Neural progenitor cell (in vitro differentiated cells): ENCODE measurements around the gene KCNMA1. TPM values are rescaled to one million over a fixed set of nuclear protein-coding genes. Genes with fewer than 3 reads are reported as not detected.

Experiments
- DNase-seq: peaks from one replicate; pipeline ENCODE4 v3.0.0-alpha.2; 2016; ENCODE audit warnings: low spot score
- H2AFZ ChIP-seq: fragments of 200-600 bp; sonication (generic); replicated peaks from 2 replicates; pipeline ENCODE4 v1.6.1; 2016; ENCODE audit warnings: antibody characterized with exemption
- H3F3A ChIP-seq: fragments of 200-600 bp; sonication (generic); 2 replicates; pipeline ENCODE4 v1.6.1; 2016; ENCODE audit warnings: antibody characterized with exemption, low read depth
- H3K27ac ChIP-seq: fragments of 200-600 bp; sonication (generic); 2 replicates; pipeline ENCODE4 v1.5.1; 2016; ENCODE audit warnings: mild to moderate bottlenecking
- H3K27me3 ChIP-seq: fragments of 200-600 bp; sonication (generic); 2 replicates; pipeline ENCODE4 v1.6.1; 2016; ENCODE audit warnings: mild to moderate bottlenecking, moderate library complexity
- H3K36me3 ChIP-seq: fragments of 200-600 bp; sonication (generic); 2 replicates; pipeline ENCODE4 v1.5.1; 2016
- H3K4me1 ChIP-seq: fragments of 200-600 bp; sonication (generic); 2 replicates; pipeline ENCODE4 v1.6.1; 2016; ENCODE audit warnings: mixed run types
- H3K4me2 ChIP-seq: fragments of 200-600 bp; sonication (generic); 2 replicates; pipeline ENCODE4 v1.6.1; 2016
- H3K4me3 ChIP-seq: fragments of 200-600 bp; sonication (generic); 2 replicates; pipeline ENCODE4 v1.5.1; 2016
- H3K79me2 ChIP-seq: fragments of 200-600 bp; sonication (generic); 2 replicates; pipeline ENCODE4 v1.6.1; 2016; ENCODE audit warnings: low read depth
- H3K9ac ChIP-seq: fragments of 200-600 bp; sonication (generic); 2 replicates; pipeline ENCODE4 v1.6.1; 2016
- H3K9me3 ChIP-seq: fragments of 200-600 bp; sonication (generic); 2 replicates; pipeline ENCODE4 v1.5.1; 2016; ENCODE audit warnings: low read depth
- H4K20me1 ChIP-seq: fragments of 200-600 bp; sonication (generic); 2 replicates; pipeline ENCODE4 v1.6.1; 2016; ENCODE audit warnings: low read depth
- H3K27ac Mint-ChIP-seq: 3 replicates; pipeline ENCODE4 v1.8.0; 2021; ENCODE audit warnings: mixed read lengths
- H3K27me3 Mint-ChIP-seq: 2 replicates; pipeline ENCODE4 v1.8.0; 2022; ENCODE audit warnings: low read depth, mild to moderate bottlenecking, inconsistent platforms, moderate library complexity, mixed read lengths; ENCODE audit not compliant: insufficient read depth
- H3K36me3 Mint-ChIP-seq: 3 replicates; pipeline ENCODE4 v1.8.0; 2021; ENCODE audit warnings: mixed read lengths
- H3K4me1 Mint-ChIP-seq: 3 replicates; pipeline ENCODE4 v1.8.0; 2021; ENCODE audit warnings: mixed read lengths
- H3K4me3 Mint-ChIP-seq: 3 replicates; pipeline ENCODE4 v1.8.0; 2021; ENCODE audit warnings: mild to moderate bottlenecking, moderate library complexity, mixed read lengths
- H3K9me3 Mint-ChIP-seq: 3 replicates; pipeline ENCODE4 v1.8.0; 2020; ENCODE audit warnings: mixed read lengths
- EZH2 ChIP-seq: fragments of 200-600 bp; sonication (generic); IDR thresholded peaks from 2 replicates; pipeline ENCODE4 v1.6.1; 2017; ENCODE audit warnings: antibody characterized with exemption, mild to moderate bottlenecking, moderate library complexity
- EZH2phosphoT487 ChIP-seq: fragments of 200-600 bp; sonication (generic); IDR thresholded peaks from 2 replicates; pipeline ENCODE4 v1.6.1; 2017; ENCODE audit warnings: antibody characterized with exemption
- total RNA-seq: library from RNA; depleted of rRNA; stranded (reverse); fragments of >200 nt; gene quantifications from 2 replicates; pipeline ENCODE4 v1.2.3, GENCODE V29; 2015; ENCODE audit warnings: low replicate concordance
- TF ChIP-seq, protein P1 (sequence below): fragments of 200-600 bp; sonication (generic); IDR thresholded peaks from 2 replicates; pipeline ENCODE4 v1.5.1; 2017; ENCODE audit warnings: antibody characterized with exemption, mild to moderate bottlenecking

KCNMA1 gene
- total RNA-seq, 1 donor from 2014 or later: 2.4 TPM

DNA sequence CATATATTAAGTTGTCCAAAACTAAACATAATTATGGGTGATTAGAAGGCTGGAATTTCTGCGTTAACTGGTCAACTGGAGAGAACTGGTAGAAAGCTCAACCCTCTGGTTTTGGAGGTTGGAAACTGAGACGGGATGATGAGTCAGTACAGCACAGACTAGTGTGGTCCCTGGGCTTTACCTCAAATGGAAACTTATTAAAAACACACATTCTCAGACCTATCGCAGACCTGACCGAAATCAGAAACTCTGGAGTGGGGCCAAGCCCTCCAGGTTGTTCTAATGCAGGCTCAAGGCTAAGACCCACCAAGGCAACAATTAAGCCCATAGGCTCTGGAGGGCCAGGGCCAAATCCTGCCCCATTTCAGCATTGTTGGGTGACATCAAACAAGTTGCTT lies 136.9 kb downstream of the KCNMA1 start:
- Histone ChIP-seq H3K4me3 (no peak overlapping the region), H3K79me2 (no peaks in the 10 kb centered on the region), H4K20me1 (no peaks in the 10 kb centered on the region), H3K9ac (no peak overlapping the region), H3K27me3 (no peaks in the 10 kb centered on the region), H3K9me3 (no peaks in the 10 kb centered on the region), H3K4me2 (no peak overlapping the region), H3K4me1 (peaks cover 21% of the 10 kb centered on the region), H3F3A (no peaks in the 10 kb centered on the region), H3K36me3 (no peaks in the 10 kb centered on the region), H2AFZ (no peak overlapping the region), H3K27ac (no peak overlapping the region)
- H3K36me3 Mint-ChIP-seq: no peaks in the 10 kb centered on the region
- H3K27me3 Mint-ChIP-seq: peaks cover 3% of the 10 kb centered on the region
- peak overlapping the region; percentile 62 for H3K27ac Mint-ChIP-seq
- DNase-seq: no peak
- H3K9me3 Mint-ChIP-seq: peaks cover 2% of the 10 kb centered on the region
- peaks cover 24% of the 10 kb centered on the region for H3K4me1 Mint-ChIP-seq
- H3K4me3 Mint-ChIP-seq: no peak overlapping the region
- TF ChIP-seq, protein P1, sequence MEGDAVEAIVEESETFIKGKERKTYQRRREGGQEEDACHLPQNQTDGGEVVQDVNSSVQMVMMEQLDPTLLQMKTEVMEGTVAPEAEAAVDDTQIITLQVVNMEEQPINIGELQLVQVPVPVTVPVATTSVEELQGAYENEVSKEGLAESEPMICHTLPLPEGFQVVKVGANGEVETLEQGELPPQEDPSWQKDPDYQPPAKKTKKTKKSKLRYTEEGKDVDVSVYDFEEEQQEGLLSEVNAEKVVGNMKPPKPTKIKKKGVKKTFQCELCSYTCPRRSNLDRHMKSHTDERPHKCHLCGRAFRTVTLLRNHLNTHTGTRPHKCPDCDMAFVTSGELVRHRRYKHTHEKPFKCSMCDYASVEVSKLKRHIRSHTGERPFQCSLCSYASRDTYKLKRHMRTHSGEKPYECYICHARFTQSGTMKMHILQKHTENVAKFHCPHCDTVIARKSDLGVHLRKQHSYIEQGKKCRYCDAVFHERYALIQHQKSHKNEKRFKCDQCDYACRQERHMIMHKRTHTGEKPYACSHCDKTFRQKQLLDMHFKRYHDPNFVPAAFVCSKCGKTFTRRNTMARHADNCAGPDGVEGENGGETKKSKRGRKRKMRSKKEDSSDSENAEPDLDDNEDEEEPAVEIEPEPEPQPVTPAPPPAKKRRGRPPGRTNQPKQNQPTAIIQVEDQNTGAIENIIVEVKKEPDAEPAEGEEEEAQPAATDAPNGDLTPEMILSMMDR: no peak

DNA sequence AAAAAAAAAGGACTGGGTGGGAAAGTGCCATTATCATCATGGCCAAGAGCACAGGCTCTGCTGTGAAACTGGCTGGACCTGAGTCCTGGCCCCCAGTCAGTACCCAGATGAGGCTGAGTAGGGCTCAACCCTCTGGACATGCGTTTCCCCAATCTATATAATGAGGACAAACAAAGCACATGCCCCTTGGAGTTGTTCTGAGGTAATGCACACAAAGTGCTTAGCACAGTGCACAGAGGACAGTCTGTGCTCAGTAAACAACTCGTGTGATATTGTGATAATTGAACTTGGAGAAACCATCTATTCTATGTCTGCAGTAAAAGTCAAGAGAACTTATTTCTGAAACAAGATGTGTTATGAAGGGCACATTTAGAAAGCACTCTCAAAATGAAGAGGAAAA lies 138.8 kb downstream of the KCNMA1 start:
- peaks cover 2% of the 10 kb centered on the region for H3K9me3 Mint-ChIP-seq
- Histone ChIP-seq H3K4me2 (no peak overlapping the region), H3K36me3 (no peaks in the 10 kb centered on the region), H3K9me3 (no peaks in the 10 kb centered on the region), H3K27ac (no peak overlapping the region), H2AFZ (no peak overlapping the region), H3K79me2 (no peaks in the 10 kb centered on the region), H3F3A (no peaks in the 10 kb centered on the region), H3K27me3 (no peaks in the 10 kb centered on the region), H3K4me3 (no peak overlapping the region), H4K20me1 (no peaks in the 10 kb centered on the region), H3K9ac (no peak overlapping the region), H3K4me1 (peaks cover 21% of the 10 kb centered on the region)
- peaks cover 7% of the 10 kb centered on the region for H3K27me3 Mint-ChIP-seq
- no peak overlapping the region for H3K4me3 Mint-ChIP-seq
- H3K27ac Mint-ChIP-seq: no peak overlapping the region
- no peak for DNase-seq
- TF ChIP-seq, protein P1: no peak
- TF ChIP-seq EZH2phosphoT487 (no peak), EZH2 (no peak)
- no peaks in the 10 kb centered on the region for H3K36me3 Mint-ChIP-seq
- H3K4me1 Mint-ChIP-seq: peaks cover 24% of the 10 kb centered on the region

DNA sequence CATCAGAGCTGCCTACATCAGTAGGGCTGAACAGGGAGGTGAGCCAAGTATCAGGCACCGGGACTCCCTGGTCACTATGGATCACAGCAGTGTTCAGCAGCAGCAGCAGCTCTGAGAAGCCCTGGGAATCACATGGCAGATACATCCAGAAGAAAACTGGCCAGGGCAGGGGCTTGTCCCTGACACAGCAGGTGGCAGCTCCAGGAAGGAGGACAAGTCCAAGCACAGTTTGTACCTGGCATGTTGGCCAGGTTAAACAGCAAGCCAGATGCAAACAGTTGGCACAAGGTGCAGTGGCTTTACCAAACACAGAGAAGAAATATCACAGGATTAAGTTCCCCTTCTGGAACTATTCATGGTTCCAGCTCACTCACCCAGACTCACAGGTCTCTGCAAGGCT lies 139.4 kb downstream of the KCNMA1 start:
- Histone ChIP-seq H2AFZ (no peak overlapping the region), H3K4me2 (no peak overlapping the region), H3F3A (no peaks in the 10 kb centered on the region), H3K79me2 (no peaks in the 10 kb centered on the region), H3K9me3 (no peaks in the 10 kb centered on the region), H3K4me3 (no peak overlapping the region), H3K27ac (no peak overlapping the region), H4K20me1 (no peaks in the 10 kb centered on the region), H3K36me3 (no peaks in the 10 kb centered on the region), H3K27me3 (no peaks in the 10 kb centered on the region), H3K9ac (no peak overlapping the region), H3K4me1 (peaks cover 21% of the 10 kb centered on the region)
- TF ChIP-seq EZH2phosphoT487 (no peak), EZH2 (no peak)
- TF ChIP-seq, protein P1: no peak
- Mint-ChIP-seq H3K4me3 (no peak overlapping the region), H3K36me3 (no peaks in the 10 kb centered on the region), H3K9me3 (peaks cover 2% of the 10 kb centered on the region), H3K4me1 (peaks cover 29% of the 10 kb centered on the region), H3K27me3 (peaks cover 7% of the 10 kb centered on the region), H3K27ac (no peak overlapping the region)
- DNase-seq: no peak

DNA sequence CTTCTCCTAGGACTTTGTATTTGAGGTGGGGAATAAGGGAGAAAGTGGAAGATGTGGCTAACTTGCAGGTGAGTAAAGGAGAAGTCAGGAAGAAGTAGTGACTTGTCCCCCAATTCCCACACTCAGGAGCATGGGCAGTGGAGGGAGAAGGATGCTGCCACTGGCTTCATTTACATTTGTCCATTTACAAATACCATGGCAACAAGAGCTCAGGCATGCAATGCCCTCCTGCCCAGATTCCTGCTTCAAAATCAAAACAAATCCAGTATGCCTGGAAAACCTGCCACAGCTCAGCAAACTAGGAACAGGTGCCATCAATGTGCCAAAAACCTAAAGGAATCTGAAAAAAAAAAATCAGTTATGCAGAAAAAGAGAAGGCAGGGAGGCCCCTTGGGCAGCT lies 139.9 kb downstream of the KCNMA1 start:
- Histone ChIP-seq H2AFZ (no peak overlapping the region), H3K4me1 (peaks cover 21% of the 10 kb centered on the region), H3K9ac (no peak overlapping the region), H3K4me3 (no peak overlapping the region), H3K27me3 (no peaks in the 10 kb centered on the region), H4K20me1 (no peaks in the 10 kb centered on the region), H3K4me2 (no peak overlapping the region), H3K79me2 (no peaks in the 10 kb centered on the region), H3K27ac (no peak overlapping the region), H3K9me3 (no peaks in the 10 kb centered on the region), H3F3A (no peaks in the 10 kb centered on the region), H3K36me3 (no peaks in the 10 kb centered on the region)
- Mint-ChIP-seq H3K9me3 (peaks cover 2% of the 10 kb centered on the region), H3K27me3 (peaks cover 7% of the 10 kb centered on the region), H3K36me3 (no peaks in the 10 kb centered on the region), H3K4me1 (peaks cover 29% of the 10 kb centered on the region), H3K27ac (no peak overlapping the region), H3K4me3 (no peak overlapping the region)
- TF ChIP-seq, protein P1: no peak
- no peak for TF ChIP-seq EZH2phosphoT487
- TF ChIP-seq EZH2: no peak
- DNase-seq: no peak
